ENCODE results near the gene FOSL2.

DNA sequence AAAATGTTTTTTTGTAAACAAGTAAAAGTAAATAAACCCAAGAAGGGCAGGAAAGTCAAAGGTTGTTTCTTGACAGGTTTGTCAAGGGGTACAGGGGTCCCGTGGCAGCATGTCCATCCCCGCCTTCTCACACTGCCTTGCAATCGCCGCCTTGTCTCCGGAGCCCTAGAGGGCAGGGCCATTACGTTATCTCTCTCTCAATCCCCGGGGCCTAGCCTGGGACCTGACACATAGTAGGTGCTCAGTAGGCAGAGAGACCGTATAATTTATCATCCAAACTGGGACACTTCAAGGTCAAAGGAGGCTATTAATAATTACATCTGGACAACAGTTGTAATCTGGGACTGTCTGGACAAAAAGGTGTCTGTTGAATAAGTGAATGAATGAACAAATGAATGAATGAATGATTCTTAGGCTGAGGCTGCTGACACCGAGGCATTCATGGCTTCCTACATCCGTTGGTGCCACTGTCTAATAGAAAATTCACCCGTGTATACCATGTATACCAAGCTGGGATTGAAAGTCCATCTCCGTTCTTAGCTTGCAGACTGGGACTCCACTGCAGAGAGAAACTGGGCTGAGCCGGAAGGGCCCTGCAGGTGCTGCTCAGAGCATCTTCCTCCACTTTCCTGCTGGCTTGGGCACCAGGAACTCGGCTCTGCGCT, 58.4 kb downstream of the FOSL2 start:
- TF ChIP-seq POLR2A (IDR thresholded peaks at IDR 0.05) (no peak), CTCF (IDR thresholded peaks at IDR 0.05) (no peak)
